ENCODE measurements around the gene COL5A1.

Gene COL5A1

GRCh38 chr9:134804871-134805270 lies 163.3 kb downstream of the COL5A1 start:
- no peaks in the 10 kb centered on the region for H3K4me1 ChIP-seq (ENCODE audit: insufficient read depth, low read length)
- no peak for TF ChIP-seq EZH2 (IDR thresholded peaks at IDR 0.05; ENCODE audit: borderline replicate concordance, low read depth, low read length, severe bottlenecking)
- TF ChIP-seq, protein P1, sequence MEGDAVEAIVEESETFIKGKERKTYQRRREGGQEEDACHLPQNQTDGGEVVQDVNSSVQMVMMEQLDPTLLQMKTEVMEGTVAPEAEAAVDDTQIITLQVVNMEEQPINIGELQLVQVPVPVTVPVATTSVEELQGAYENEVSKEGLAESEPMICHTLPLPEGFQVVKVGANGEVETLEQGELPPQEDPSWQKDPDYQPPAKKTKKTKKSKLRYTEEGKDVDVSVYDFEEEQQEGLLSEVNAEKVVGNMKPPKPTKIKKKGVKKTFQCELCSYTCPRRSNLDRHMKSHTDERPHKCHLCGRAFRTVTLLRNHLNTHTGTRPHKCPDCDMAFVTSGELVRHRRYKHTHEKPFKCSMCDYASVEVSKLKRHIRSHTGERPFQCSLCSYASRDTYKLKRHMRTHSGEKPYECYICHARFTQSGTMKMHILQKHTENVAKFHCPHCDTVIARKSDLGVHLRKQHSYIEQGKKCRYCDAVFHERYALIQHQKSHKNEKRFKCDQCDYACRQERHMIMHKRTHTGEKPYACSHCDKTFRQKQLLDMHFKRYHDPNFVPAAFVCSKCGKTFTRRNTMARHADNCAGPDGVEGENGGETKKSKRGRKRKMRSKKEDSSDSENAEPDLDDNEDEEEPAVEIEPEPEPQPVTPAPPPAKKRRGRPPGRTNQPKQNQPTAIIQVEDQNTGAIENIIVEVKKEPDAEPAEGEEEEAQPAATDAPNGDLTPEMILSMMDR (IDR thresholded peaks at IDR 0.05; ENCODE audit: borderline replicate concordance, extremely low read depth, low read length, poor library complexity, severe bottlenecking) = no peak
- H3K27me3 ChIP-seq (ENCODE audit: insufficient read depth, low read length, poor library complexity) = no peaks in the 10 kb centered on the region
- no peak overlapping the region for H2AFZ ChIP-seq (ENCODE audit: low read depth, low read length)
- H3K9me3 ChIP-seq (ENCODE audit: insufficient read depth, low read length, severe bottlenecking) = no peaks in the 10 kb centered on the region
- H3K79me2 ChIP-seq (ENCODE audit: insufficient read depth, low read length) = no peaks in the 10 kb centered on the region
- no peak overlapping the region for H3K4me3 ChIP-seq (ENCODE audit: low read depth in 1 of 2, low read length in 2 of 2)
- no peak overlapping the region for H3K9ac ChIP-seq (ENCODE audit: low read depth, low read length)
- no peak for ATAC-seq (ENCODE audit: insufficient read depth, low read depth)
- no peaks in the 10 kb centered on the region; the same call in 1 of the 2 replicates for H4K20me1 ChIP-seq (ENCODE audit: insufficient read depth, low read length)
- H3K27ac ChIP-seq (ENCODE audit: low read length) = no peak overlapping the region
- H3K36me3 ChIP-seq (ENCODE audit: insufficient read depth, low read length) = no peaks in the 10 kb centered on the region
- DNase-seq = no peak
- H3K4me2 ChIP-seq (ENCODE audit: insufficient read depth, low read length) = no peak overlapping the region

DNA sequence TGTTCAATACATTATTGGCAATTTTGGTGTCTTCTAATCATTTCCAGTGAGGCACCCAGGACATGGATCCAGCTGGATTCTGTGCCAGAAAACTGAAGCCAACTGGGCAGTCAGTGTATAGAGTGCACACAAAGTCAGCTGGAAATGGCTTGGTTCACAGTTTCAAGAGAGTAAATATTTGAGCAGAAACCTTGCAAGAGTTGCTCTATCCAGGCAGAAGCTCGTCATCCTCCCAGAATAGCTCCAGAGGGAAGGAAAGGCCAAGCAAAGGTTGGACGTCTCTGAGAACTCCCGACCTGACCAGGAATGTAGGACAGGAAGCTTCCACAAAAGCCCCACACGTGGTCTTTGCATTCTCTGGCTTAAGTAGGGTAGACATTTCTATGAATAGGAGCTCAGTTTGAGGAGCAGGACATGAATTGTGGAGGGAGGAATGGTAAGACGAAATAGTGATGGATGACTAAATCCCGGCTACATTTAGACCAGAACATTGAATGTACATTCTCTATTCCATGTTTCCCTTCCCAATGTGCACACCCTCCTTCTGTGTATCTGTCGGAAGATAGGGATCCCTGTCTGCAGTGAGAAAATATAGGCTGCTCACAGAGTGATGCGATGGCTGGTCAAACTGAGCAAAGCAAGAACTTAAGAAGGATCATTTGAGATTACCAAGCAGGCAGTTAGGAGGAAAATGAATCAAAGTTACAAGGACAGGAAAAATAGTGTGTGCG lies 166.3 kb downstream of the COL5A1 start:
- no peaks in the 10 kb centered on the region for H3K9me3 ChIP-seq (ENCODE audit: insufficient read depth, low read length, severe bottlenecking)
- TF ChIP-seq, protein P1 (IDR thresholded peaks at IDR 0.05; ENCODE audit: borderline replicate concordance, extremely low read depth, low read length, poor library complexity, severe bottlenecking) = no peak
- no peak for TF ChIP-seq EZH2 (IDR thresholded peaks at IDR 0.05; ENCODE audit: borderline replicate concordance, low read depth, low read length, severe bottlenecking)
- H3K27me3 ChIP-seq (ENCODE audit: insufficient read depth, low read length, poor library complexity) = no peaks in the 10 kb centered on the region
- DNase-seq = no peak
- no peak overlapping the region for H3K9ac ChIP-seq (ENCODE audit: low read depth, low read length)
- H2AFZ ChIP-seq (ENCODE audit: low read depth, low read length) = no peak overlapping the region
- H3K27ac ChIP-seq (ENCODE audit: low read length) = no peak overlapping the region
- H3K36me3 ChIP-seq (ENCODE audit: insufficient read depth, low read length) = no peaks in the 10 kb centered on the region
- no peak overlapping the region for H3K4me3 ChIP-seq (ENCODE audit: low read depth in 1 of 2, low read length in 2 of 2)
- no peaks in the 10 kb centered on the region for H3K4me1 ChIP-seq (ENCODE audit: insufficient read depth, low read length)
- no peaks in the 10 kb centered on the region; the same call in 1 of the 2 replicates for H4K20me1 ChIP-seq (ENCODE audit: insufficient read depth, low read length)
- no peak for ATAC-seq (ENCODE audit: insufficient read depth, low read depth)
- H3K4me2 ChIP-seq (ENCODE audit: insufficient read depth, low read length) = no peak overlapping the region
- no peaks in the 10 kb centered on the region for H3K79me2 ChIP-seq (ENCODE audit: insufficient read depth, low read length)

GRCh38 chr9:134808447-134808792 lies 166.8 kb downstream of the COL5A1 start:
- no peak overlapping the region for H2AFZ ChIP-seq (ENCODE audit: low read depth, low read length)
- DNase-seq (no peak), ATAC-seq (ENCODE audit: insufficient read depth, low read depth) (no peak)
- TF ChIP-seq, protein P1 (IDR thresholded peaks at IDR 0.05; ENCODE audit: borderline replicate concordance, extremely low read depth, low read length, poor library complexity, severe bottlenecking) = no peak
- no peak for TF ChIP-seq EZH2 (IDR thresholded peaks at IDR 0.05; ENCODE audit: borderline replicate concordance, low read depth, low read length, severe bottlenecking)
- no peaks in the 10 kb centered on the region for H3K9me3 ChIP-seq (ENCODE audit: insufficient read depth, low read length, severe bottlenecking)
- no peak overlapping the region for H3K9ac ChIP-seq (ENCODE audit: low read depth, low read length)
- no peak overlapping the region for H3K4me2 ChIP-seq (ENCODE audit: insufficient read depth, low read length)
- no peak overlapping the region for H3K4me3 ChIP-seq (ENCODE audit: low read depth in 1 of 2, low read length in 2 of 2)
- H3K36me3 ChIP-seq (ENCODE audit: insufficient read depth, low read length) = no peaks in the 10 kb centered on the region
- H3K4me1 ChIP-seq (ENCODE audit: insufficient read depth, low read length) = no peaks in the 10 kb centered on the region
- no peaks in the 10 kb centered on the region; the same call in 1 of the 2 replicates for H4K20me1 ChIP-seq (ENCODE audit: insufficient read depth, low read length)
- H3K79me2 ChIP-seq (ENCODE audit: insufficient read depth, low read length) = no peaks in the 10 kb centered on the region
- no peak overlapping the region for H3K27ac ChIP-seq (ENCODE audit: low read length)
- H3K27me3 ChIP-seq (ENCODE audit: insufficient read depth, low read length, poor library complexity) = no peaks in the 10 kb centered on the region

Measured in DND-41 (cell line).